VCaP (cell line): ENCODE measurements around the gene TMEM117.
"Not testable (repeated sequence)": the region's sequence is repeated elsewhere in the genome, so short reads cannot be mapped to it uniquely, and the experiment has no call there.

Experiments
- H3K27ac ChIP-seq: fragments of 450-650 bp; 2 replicates; pipeline ENCODE4 v1.5.1; 2017
- TF ChIP-seq, protein P1 (sequence below): fragments of 450-650 bp; conservative IDR thresholded peaks from 2 replicates; pipeline ENCODE4 v1.5.1; 2017; ENCODE audit warnings: mild to moderate bottlenecking, moderate library complexity

The TMEM117 gene

DNA sequence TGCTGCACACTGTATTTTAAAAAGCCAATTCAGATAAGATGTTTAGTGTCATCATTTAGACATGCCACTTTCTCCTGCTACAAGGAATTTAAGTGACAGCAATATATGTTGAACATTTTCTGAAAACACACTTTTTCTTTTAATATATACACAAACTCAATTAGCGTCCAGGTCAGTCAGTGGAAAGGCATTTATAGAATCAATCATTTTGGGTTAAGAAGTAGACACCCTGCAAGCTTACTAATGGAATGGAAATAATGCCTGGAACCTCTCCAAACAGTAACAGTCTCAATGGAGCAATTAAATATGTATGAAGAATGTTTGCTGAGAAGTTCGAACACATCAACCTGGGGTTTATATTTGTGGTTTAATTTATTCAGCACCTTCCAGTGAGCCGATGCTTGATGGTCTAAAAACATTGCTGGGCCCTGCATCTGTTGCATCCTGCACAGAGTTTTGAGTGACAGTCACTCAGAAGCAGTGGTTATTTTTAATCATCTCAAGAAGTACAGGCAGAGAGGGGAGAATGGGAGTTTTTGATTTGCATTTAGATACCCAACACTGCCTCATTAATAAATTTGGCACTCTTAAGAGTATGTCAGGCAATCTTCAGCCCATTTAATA is 410.7 kb downstream of the TMEM117 start:
- TF ChIP-seq, protein P1, sequence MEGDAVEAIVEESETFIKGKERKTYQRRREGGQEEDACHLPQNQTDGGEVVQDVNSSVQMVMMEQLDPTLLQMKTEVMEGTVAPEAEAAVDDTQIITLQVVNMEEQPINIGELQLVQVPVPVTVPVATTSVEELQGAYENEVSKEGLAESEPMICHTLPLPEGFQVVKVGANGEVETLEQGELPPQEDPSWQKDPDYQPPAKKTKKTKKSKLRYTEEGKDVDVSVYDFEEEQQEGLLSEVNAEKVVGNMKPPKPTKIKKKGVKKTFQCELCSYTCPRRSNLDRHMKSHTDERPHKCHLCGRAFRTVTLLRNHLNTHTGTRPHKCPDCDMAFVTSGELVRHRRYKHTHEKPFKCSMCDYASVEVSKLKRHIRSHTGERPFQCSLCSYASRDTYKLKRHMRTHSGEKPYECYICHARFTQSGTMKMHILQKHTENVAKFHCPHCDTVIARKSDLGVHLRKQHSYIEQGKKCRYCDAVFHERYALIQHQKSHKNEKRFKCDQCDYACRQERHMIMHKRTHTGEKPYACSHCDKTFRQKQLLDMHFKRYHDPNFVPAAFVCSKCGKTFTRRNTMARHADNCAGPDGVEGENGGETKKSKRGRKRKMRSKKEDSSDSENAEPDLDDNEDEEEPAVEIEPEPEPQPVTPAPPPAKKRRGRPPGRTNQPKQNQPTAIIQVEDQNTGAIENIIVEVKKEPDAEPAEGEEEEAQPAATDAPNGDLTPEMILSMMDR, result no peak
- no peak overlapping the region for H3K27ac ChIP-seq

DNA sequence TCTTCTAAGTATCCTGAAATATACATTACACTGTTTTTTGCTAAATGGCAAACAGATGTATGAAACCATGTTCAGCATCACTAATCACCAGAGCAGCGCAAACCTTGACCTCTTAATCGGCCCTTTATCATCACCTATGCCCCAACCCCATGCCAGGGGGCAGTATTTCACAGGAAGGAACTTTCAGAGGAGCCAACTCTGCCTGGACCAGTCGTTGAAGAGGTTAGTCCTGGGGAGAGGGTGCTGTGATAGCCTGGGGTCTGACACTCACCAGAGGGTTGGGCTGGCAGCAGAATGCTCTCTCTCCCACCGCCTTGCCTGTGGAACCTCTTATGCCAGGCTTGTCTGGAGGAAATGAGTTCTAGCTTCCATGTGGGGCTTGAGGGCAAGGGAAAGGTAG is 411.7 kb downstream of the TMEM117 start:
- TF ChIP-seq, protein P1, result no peak
- H3K27ac ChIP-seq, result no peak overlapping the region

DNA sequence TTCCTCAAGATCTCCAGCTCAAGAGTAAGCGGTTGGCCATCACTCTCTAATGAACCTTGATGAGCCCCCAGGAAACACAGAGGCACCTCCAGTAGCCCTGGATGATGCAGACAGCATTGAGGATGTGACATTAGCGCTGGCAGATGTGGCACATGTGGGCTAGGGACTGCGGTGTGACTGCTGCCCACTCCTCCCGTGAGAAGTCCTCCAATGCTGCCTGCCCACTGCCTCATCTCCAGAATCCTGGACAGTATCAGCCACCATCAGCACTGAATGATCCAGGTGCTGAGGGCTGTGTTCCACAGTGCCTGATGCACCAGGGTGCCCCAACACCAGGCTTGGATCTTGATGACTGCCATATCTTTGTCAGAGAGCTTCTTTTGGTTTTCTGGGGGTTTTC is 412.6 kb downstream of the TMEM117 start:
- TF ChIP-seq, protein P1, result no peak
- no peak overlapping the region for H3K27ac ChIP-seq

DNA sequence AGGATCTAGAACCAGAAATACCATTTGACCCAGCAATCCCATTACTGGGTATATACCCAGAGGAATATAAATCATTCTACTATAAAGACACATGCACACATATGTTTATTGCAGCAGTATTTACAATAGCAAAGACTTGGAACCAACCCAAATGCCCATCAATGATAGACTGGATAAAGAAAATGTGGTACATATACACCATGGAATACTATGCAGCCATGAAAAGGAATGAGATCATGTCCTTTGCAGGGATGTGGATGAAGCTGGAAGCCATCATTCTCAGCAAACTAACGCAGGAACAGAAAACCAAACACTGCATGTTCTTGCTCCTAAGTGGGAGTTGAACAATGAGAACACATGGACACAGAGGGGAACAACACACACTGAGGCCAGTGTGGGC is 414.6 kb downstream of the TMEM117 start:
- H3K27ac ChIP-seq, result not testable (repeated sequence)

DNA sequence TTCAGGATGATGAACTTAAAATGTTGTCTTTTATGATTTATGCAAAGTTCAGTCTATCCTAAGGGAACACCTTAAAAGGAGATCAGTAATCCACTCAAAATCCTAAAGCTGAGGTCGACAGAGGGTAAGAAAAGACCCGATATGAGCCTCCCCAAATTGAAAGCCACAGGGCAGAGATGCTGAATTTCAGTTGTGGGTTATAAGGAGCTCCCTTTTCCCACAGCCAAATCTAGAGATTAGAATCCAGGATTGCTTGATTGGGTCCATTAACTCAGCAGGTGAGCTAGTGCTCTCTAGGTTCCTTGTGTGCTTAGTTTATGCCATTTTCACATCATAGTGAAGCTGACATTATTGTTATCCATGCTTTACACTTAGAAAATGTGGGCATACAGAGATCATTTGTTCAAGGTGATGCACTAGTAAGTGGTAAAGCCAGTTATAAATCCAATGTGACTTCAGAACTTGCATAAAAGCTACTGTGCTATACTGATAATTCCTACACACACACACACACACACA is 417.5 kb downstream of the TMEM117 start:
- TF ChIP-seq, protein P1, result no peak
- H3K27ac ChIP-seq, result no peak overlapping the region

DNA sequence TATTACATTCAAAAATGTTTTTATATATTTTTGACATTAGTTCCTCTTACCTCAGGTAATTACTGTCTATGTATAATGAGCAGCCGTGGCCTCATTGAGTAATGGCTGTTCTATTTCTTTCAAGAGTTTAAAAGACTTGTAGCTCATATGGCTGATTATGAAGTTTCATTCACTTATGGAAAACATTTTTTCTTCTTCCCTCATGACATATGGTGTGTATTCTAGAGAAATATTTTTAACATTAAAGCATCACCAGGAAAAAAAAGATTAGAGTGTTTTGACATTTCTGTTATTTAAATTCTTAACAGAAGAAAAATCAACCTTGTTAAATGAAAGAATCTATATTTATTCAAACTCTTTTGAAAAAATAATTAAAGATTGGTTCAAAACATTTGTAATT is 422.4 kb downstream of the TMEM117 start:
- TF ChIP-seq, protein P1, result no peak

DNA sequence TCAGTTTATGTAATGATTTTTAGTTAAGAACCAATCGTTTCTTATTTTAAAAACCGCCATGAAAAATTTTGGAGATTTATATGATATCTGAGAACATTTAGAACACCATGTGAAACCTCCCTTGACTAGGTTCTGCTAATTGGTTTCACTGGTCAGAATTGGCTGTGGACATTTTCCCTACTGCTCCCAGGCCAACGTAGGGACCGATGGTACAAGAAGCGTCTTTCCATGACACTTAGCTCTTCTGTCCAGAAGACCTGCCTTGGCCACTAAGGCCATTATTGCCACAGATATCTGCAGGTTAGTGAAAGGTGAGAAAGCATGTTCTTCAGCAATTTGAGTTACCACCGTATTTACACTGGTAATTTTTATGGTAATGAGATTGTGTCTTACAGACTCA is 424.0 kb downstream of the TMEM117 start:
- TF ChIP-seq, protein P1, result no peak
- no peak overlapping the region for H3K27ac ChIP-seq

More for the DNA sequence above, 422.4 kb downstream of the TMEM117 start:
- no peak overlapping the region for H3K27ac ChIP-seq

DNA sequence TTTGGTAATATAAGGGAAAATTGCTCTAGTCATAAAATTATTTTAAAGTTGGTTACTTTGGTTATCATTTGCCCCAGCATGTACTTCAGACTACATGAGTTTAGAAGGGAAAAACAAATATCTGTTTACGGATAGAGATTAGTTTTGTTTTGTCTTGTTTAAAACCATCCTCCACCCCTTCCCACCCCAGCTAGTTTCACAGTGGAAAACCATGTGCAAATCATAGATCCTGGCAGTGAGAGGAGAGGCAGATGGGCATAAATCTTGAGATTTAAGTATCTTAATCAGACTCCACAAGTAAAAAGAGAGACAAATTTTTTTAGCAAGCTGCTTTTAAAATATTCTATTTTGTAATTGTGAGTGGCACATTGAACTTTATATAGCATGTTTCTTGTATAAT is 424.7 kb downstream of the TMEM117 start:
- H3K27ac ChIP-seq, result no peak overlapping the region
- TF ChIP-seq, protein P1, result no peak
